ENCODE results near the gene RUBCN.
"Not testable (repeated sequence)": the region's sequence is repeated elsewhere in the genome, so short reads cannot be mapped to it uniquely, and the experiment has no call there.

Gene RUBCN

GRCh38 chr3:197733042-197733441 lies 3.7 kb downstream of the RUBCN start:
- DNase-seq = no peak

DNA sequence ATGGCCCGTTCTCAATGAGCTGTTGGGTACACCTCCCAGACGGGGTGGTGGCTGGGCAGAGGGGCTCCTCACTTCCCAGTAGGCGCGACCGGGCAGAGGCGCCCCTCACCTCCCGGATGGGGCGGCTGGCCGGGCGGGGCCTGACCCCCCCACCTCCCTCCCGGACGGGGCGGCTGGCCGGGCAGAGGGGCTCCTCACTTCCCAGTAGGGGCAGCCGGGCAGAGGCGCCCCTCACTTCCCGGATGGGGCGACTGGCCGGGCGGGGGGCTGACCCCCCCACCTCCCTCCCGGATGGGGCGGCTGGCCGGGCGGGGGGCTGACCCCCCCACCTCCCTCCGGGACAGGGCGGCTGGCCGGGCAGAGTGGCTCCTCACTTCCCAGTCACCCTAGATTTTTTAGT lies 5.2 kb downstream of the RUBCN start:
- not testable (repeated sequence) for DNase-seq

GRCh38 chr3:197730770-197731169 lies 5.9 kb downstream of the RUBCN start:
- not testable (repeated sequence) for DNase-seq

DNA sequence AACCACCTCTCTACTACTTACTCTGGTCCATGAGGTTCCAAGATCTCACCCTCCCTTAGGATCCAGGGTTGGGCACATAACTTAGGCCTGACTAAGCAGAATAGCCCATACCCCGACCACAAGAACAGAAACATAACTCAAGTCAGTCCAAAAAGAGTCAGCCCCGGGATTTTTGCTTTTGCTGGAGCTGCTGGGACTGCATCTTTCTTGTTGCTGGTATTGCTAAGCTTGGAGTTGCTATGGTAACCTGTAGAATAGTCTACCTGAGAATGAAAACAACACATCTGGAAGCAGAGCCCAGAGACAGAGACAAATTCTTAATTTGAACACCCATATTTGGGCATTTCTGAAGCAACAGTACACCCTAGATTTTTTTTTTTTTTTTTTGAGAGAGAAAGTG lies 6.5 kb downstream of the RUBCN start:
- peak; percentile 25 for DNase-seq

GRCh38 chr3:197728487-197728886 lies 8.2 kb downstream of the RUBCN start:
- no peak for DNase-seq

- not testable (repeated sequence) for DNase-seq
Observed at GRCh38 chr3:197727878-197728277, 8.8 kb downstream of the RUBCN start.

GRCh38 chr3:197722734-197723133 lies 14.0 kb downstream of the RUBCN start:
- DNase-seq = no peak

DNA sequence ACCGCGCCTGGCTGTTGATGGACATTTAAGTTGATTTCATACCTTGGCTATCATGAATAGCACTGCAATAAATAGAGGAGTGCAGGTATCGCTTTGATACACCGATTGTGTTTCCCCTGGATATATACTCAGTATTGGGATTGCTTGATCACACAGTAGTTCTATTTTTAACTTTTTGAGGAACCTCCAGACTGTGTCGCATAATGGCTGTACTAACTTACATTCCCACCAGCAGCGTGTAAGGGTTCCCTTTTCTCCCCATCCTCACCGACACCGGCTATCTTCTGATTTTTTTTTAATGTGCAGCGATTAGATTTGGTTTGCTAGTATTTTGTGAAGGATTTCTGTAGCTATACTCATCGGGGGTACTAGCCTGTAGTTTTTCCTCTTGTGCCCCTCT lies 16.0 kb downstream of the RUBCN start:
- DNase-seq = no peak

DNA sequence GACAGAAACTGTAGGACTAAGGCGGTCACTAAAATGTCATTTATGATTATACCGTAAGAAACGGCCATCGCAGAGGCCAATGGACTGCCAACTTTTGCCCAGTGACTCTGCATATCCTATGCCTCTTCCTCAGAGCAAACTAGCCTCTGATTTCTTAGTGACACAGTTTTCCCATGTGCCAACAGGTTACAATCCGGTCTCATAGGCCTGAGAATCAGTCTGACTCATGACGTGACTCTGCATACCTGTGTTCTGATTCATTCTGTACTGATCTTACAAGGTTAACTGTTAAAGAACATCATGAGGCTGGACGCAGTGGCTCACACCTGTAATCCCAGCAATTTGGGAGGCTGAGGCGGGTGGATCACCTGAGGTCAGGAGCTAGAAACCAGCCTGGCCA lies 17.8 kb downstream of the RUBCN start:
- no peak for DNase-seq

GRCh38 chr3:197714251-197714650 lies 22.5 kb downstream of the RUBCN start:
- no peak for DNase-seq

DNA sequence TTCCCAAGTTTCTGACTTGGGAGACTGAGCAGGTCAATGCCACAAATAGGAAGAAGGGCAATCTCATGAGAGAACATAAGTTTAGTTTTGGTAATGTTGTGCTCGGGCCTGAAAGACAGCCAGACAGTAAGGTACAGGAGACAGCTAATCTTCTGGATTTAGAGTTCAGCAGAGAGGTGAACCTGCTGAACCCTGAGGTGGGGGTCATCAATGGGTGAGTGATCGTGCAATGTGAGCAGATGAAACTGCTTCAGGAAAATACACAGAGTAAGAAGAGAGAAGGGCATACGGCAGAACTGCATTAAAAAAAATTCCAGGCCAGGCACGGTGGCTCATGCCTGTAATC lies 23.3 kb downstream of the RUBCN start:
- DNase-seq = no peak

DNA sequence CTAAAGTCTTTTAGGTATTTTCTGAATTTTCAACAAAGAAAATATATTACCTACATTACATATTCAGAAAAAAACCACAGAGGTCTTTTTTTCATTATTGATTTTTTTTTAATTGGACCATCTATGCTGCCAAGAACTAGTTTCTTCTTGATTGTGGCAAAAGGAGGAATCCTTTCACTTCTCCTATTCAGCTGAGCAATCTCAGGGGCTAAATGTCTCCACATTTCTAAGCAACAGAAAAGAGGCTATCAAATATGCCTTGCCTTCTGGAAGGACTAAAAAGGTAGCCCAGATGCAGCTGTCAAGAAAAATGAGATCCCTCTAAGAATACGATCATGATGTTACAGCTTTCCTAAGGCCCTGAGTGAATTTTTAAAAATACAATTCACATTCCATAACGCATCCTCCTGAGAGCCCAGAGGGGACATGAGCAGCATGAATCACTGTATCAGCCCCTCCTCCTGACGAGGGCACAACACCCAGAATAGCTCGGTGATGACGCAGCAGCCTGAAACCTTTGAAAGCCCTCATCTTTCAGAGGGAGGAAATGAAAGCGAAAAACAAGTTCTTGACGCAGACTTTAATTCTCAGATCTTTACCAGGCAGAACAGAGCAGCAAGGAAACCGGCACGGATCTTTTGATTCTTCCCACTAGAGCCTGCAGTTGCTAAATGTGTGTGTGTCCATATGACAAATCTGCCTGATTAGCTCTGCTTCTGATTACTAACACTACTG lies 24.6 kb downstream of the RUBCN start:
- peak; percentile 93 for DNase-seq

DNA sequence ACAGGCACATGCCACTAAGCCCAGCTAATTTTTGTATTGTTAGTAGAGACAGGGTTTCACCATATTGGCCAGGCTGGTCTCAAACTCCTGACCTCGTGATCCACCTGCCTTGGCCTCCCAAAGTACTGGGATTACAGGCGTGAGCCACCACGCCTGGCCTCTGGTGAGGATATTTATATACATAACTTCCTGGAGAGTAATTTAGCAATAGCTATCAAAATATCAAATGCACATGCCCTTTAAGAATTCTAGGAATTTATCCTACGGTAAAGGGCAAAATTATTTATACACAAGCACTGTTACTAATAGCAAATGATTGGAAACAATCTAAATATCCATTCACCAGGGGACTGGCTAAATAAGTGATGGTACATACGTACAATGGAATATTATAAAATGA lies 25.7 kb downstream of the RUBCN start:
- not testable (repeated sequence) for DNase-seq

DNA sequence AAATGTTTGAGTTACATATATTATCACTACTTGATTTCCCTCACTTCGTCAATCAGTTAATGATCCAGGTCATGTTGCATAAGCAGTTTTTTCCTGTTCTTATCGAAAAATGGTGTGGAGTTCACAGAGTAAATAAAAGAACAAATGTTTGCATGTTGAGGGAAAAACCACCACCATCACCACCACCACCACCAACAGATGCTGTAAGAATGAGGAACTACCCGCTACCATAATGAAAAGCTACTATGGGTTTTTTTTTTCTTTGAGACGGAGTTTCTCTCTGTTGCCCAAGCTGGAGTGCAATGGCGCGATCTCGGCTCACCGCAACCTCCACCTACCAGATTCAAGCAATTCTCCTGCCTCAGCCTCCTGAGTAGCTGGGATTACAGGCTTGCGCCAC lies 27.6 kb downstream of the RUBCN start:
- no peak for DNase-seq

GRCh38 chr3:197706658-197707057 lies 30.0 kb downstream of the RUBCN start:
- peak; percentile 25 for DNase-seq

DNA sequence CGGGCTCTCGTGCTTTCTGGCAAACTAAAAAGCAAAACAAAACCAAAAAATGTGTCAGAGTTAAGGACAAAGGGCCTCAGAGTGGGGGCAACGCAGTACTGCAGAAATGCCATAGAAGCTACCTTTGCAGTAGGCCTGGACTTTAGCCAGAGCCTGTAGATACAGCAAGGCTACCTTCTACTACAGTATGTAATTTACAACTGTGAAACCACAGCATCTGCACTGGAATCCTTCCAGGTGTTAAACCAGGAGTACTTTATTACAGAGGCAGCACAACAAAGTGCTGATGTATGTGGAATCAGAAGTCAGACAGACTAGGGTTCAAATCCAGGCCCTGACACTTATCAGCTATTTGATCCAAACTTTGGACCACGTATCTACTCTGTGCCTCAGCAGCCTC lies 34.9 kb downstream of the RUBCN start:
- no peak for DNase-seq

- no peak for DNase-seq
Observed at GRCh38 chr3:197700095-197700494, 36.6 kb downstream of the RUBCN start.

- DNase-seq = no peak
Observed at GRCh38 chr3:197697355-197697754, 39.3 kb downstream of the RUBCN start.

DNA sequence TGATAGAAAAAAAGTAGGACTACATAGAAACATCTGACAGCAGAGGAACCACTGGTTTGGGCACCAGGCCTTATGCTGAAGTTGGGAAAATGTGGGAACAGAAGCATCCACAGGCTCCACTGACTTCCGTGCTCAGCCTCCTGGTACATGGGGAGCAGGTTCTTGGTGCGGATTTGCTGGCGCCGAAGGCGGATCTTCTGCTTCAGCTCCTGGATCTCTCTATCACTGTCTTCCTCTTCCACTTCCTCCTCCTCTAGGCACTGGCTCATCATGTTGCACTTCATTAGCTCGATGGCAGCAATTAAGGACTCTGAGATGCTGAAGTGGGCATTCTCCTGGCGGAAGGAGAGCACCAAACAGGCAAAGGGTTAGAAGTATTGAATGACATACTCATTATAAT lies 42.5 kb downstream of the RUBCN start:
- DNase-seq = no peak

DNA sequence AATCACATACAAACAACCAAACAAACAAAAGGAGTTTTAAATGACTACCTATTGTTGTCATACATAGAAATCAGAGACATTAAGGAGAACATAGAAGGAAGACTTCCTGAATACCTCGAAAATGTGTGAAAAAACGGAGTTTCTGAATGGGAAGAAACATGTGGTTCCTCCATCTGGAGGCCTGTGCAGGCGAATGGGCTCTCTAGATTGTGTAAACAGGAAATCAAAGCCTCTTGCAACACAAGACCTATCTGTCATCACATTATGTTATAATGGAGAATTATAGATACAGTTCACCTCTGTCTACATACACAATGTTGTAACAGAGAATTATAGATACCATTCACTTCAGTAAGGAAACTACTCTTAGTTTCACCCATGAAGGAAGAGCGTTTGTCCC lies 44.1 kb downstream of the RUBCN start:
- no peak for DNase-seq

DNA sequence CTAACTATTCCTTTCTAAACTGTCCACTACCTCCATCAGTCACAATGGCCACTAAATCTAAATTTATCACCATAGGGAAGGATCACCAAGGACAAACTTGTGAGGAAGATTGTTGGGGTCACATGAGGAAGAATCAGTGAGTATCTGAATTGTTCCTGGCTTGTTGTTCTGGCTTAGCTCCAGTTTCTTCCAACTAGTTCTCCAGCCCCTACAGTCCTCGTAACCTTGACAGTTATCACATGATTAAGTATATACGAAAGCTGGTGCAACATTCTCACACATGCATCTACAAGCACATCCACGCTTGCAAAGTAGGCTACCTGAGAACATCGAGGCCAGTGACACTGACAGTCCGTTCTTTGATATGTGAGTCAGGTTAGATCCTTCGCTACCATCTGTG lies 46.0 kb downstream of the RUBCN start:
- DNase-seq = no peak

- DNase-seq = no peak
Observed at GRCh38 chr3:197687570-197687969, 49.1 kb downstream of the RUBCN start.

- DNase-seq = no peak
Observed at GRCh38 chr3:197686899-197687298, 49.8 kb downstream of the RUBCN start.

- DNase-seq = no peak
Observed at GRCh38 chr3:197685546-197685945, 51.2 kb downstream of the RUBCN start.

GRCh38 chr3:197683191-197683590 lies 53.5 kb downstream of the RUBCN start:
- DNase-seq = no peak

DNA sequence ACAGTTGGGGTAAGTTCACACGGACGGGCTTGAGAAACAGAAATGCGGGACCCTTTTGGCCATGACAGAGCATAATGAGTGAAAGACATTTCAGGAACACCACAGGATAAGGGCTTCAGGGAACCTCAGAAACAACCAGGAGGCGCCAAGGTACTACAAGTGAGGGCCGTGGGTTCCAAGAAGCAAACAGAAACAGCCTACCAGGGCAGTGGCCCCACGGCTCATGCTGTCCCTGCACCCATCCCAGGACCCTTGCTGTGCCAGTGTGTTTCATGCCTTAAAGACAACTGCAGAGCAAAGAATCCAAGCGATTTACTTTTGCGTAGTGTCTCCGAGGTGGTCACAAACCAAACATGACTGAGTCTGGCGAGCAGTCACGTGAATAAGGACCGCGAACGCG lies 54.0 kb downstream of the RUBCN start:
- peak; percentile 11 for DNase-seq

Data from CD4-positive, alpha-beta T cell treated with Interleukin-17A for 1 hour (primary cell).